Astrocyte (in vitro differentiated cells and primary cell): Measurements from ENCODE around the gene RARB. TPM values are rescaled to one million over a fixed set of nuclear protein-coding genes. Genes with fewer than 3 reads are reported as not detected.

Experiments used
- DNase-seq: peaks from one replicate; pipeline ENCODE4 v3.0.0-alpha.2; 2010; ENCODE audit warnings: low read depth
- FAIRE-seq: peaks from 2 replicates; lab custom pipeline; 2011; peaks lifted over from hg19 to GRCh38; lab: Jason Lieb, UNC
- H2AFZ ChIP-seq: 2 replicates; pipeline ENCODE4 v1.6.0; 2012; ENCODE audit warnings: low read depth, low read length, inconsistent platforms
- H3K27ac ChIP-seq: 2 replicates; pipeline ENCODE4 v1.5.1; 2011; ENCODE audit warnings: low read depth, low read length, inconsistent platforms
- H3K27me3 ChIP-seq: 2 replicates; pipeline ENCODE4 v1.6.0; 2011; ENCODE audit warnings: low read length, inconsistent platforms; ENCODE audit not compliant: insufficient read depth
- H3K36me3 ChIP-seq: 2 replicates; pipeline ENCODE4 v1.5.1; 2011; ENCODE audit warnings: low read length, inconsistent platforms; ENCODE audit not compliant: insufficient read depth
- H3K4me1 ChIP-seq: 2 replicates; pipeline ENCODE4 v1.5.1; 2011; ENCODE audit warnings: low read length, inconsistent platforms; ENCODE audit not compliant: insufficient read depth
- H3K4me2 ChIP-seq: 2 replicates; pipeline ENCODE4 v1.6.0; 2012; ENCODE audit warnings: low read length, inconsistent platforms
- H3K4me3 ChIP-seq: 2 replicates; pipeline ENCODE4 v1.5.1; 2011; ENCODE audit warnings: low read depth, mild to moderate bottlenecking, low read length, inconsistent platforms; ENCODE audit not compliant: insufficient read depth
- H3K79me2 ChIP-seq: 2 replicates; pipeline ENCODE4 v1.6.0; 2012; ENCODE audit warnings: mild to moderate bottlenecking, low read length, inconsistent platforms; ENCODE audit not compliant: insufficient read depth
- H3K9ac ChIP-seq: 2 replicates; pipeline ENCODE4 v1.6.0; 2012; ENCODE audit warnings: mild to moderate bottlenecking, low read length, inconsistent platforms
- H3K9me3 ChIP-seq: 2 replicates; pipeline ENCODE4 v1.5.1; 2012; ENCODE audit warnings: low read depth, mild to moderate bottlenecking, low read length, inconsistent platforms; ENCODE audit not compliant: insufficient read depth
- H4K20me1 ChIP-seq: 2 replicates; pipeline ENCODE4 v1.6.0; 2012; ENCODE audit warnings: low read length, inconsistent platforms; ENCODE audit not compliant: insufficient read depth
- H3K27ac Mint-ChIP-seq: one replicate; pipeline ENCODE4 v1.8.0; 2021; ENCODE audit warnings: mild to moderate bottlenecking, mixed read lengths; ENCODE audit not compliant: unreplicated experiment
- H3K27me3 Mint-ChIP-seq: one replicate; pipeline ENCODE4 v1.8.0; 2021; ENCODE audit warnings: low read depth, mixed read lengths; ENCODE audit not compliant: unreplicated experiment
- H3K36me3 Mint-ChIP-seq: one replicate; pipeline ENCODE4 v1.8.0; 2021; ENCODE audit warnings: low read depth, mixed read lengths; ENCODE audit not compliant: unreplicated experiment
- H3K4me1 Mint-ChIP-seq: one replicate; pipeline ENCODE4 v1.8.0; 2021; ENCODE audit warnings: low read depth, mixed read lengths; ENCODE audit not compliant: unreplicated experiment
- H3K4me3 Mint-ChIP-seq: one replicate; pipeline ENCODE4 v1.8.0; 2021; ENCODE audit warnings: mild to moderate bottlenecking, moderate library complexity, mixed read lengths; ENCODE audit not compliant: unreplicated experiment
- H3K9me3 Mint-ChIP-seq: one replicate; pipeline ENCODE4 v1.8.0; 2021; ENCODE audit warnings: mild to moderate bottlenecking, mixed read lengths; ENCODE audit not compliant: unreplicated experiment
- CTCF ChIP-seq: IDR thresholded peaks from 2 replicates; pipeline ENCODE4 v1.5.1; 2011; ENCODE audit warnings: low read depth, mild to moderate bottlenecking, inconsistent platforms, low read length, moderate library complexity; ENCODE audit not compliant: insufficient read depth
- EZH2 ChIP-seq: IDR thresholded peaks from 2 replicates; pipeline ENCODE4 v1.6.1; 2012; ENCODE audit warnings: mild to moderate bottlenecking, low read length, inconsistent platforms; ENCODE audit not compliant: insufficient read depth
- total RNA-seq: library from RNA; stranded (reverse); gene quantifications from 2 replicates; pipeline ENCODE4 v1.2.1, GENCODE V29; 2021

RARB gene
- total RNA-seq, 1 donor from 2014 or later: 0.27 TPM

GRCh38 chr3:25430935-25431770, 3.1 kb downstream of the RARB start:
- Mint-ChIP-seq H3K36me3 (no peaks in the 10 kb centered on the region), H3K4me3 (no peak overlapping the region), H3K27me3 (no peaks in the 10 kb centered on the region), H3K9me3 (no peaks in the 10 kb centered on the region), H3K4me1 (peaks cover 37% of the 10 kb centered on the region), H3K27ac (no peak overlapping the region)
- peaks cover 78% of the 10 kb centered on the region for H3K79me2 ChIP-seq
- H3K9me3 ChIP-seq: no peaks in the 10 kb centered on the region
- H3K27ac ChIP-seq: peak overlapping the region; percentile 97
- TF ChIP-seq EZH2 (no peak), CTCF (no peak)
- H2AFZ ChIP-seq: no peak overlapping the region
- no peaks in the 10 kb centered on the region for H4K20me1 ChIP-seq
- no peaks in the 10 kb centered on the region for H3K27me3 ChIP-seq
- no peak for FAIRE-seq
- H3K9ac ChIP-seq: peak overlapping the region; percentile 93
- no peaks in the 10 kb centered on the region for H3K36me3 ChIP-seq
- peaks cover 21% of the 10 kb centered on the region for H3K4me1 ChIP-seq
- H3K4me3 ChIP-seq: peak overlapping the region; percentile 94
- DNase-seq: no peak
- H3K4me2 ChIP-seq: peak overlapping the region; percentile 88

GRCh38 chr3:25432176-25432720, 4.2 kb downstream of the RARB start:
- FAIRE-seq (no peak), DNase-seq (no peak)
- peak overlapping the region; percentile 88 for H3K4me2 ChIP-seq
- Mint-ChIP-seq H3K36me3 (no peaks in the 10 kb centered on the region), H3K4me1 (peaks cover 26% of the 10 kb centered on the region), H3K27me3 (no peaks in the 10 kb centered on the region), H3K9me3 (no peaks in the 10 kb centered on the region), H3K4me3 (no peak overlapping the region), H3K27ac (no peak overlapping the region)
- H3K79me2 ChIP-seq: peaks cover 89% of the 10 kb centered on the region
- peak overlapping the region; percentile 97 for H3K27ac ChIP-seq
- peak overlapping the region; percentile 94 for H3K4me3 ChIP-seq
- H4K20me1 ChIP-seq: no peaks in the 10 kb centered on the region
- peak overlapping the region; percentile 93 for H3K9ac ChIP-seq
- H3K9me3 ChIP-seq: no peaks in the 10 kb centered on the region
- H3K36me3 ChIP-seq: no peaks in the 10 kb centered on the region
- H3K27me3 ChIP-seq: no peaks in the 10 kb centered on the region
- H3K4me1 ChIP-seq: peaks cover 10% of the 10 kb centered on the region
- TF ChIP-seq CTCF: no peak
- TF ChIP-seq EZH2: no peak
- H2AFZ ChIP-seq: no peak overlapping the region
